ENCODE results near the gene DHX38.

The DHX38 gene

GRCh38 chr16:72083778-72084404 is 9.8 kb upstream of the DHX38 start:
- DNase-seq (ENCODE audit: low spot score), result no peak

- DNase-seq (ENCODE audit: low spot score), result no peak
These were observed 9.2 kb upstream of the DHX38 start for GRCh38 chr16:72084445-72084844.

DNA sequence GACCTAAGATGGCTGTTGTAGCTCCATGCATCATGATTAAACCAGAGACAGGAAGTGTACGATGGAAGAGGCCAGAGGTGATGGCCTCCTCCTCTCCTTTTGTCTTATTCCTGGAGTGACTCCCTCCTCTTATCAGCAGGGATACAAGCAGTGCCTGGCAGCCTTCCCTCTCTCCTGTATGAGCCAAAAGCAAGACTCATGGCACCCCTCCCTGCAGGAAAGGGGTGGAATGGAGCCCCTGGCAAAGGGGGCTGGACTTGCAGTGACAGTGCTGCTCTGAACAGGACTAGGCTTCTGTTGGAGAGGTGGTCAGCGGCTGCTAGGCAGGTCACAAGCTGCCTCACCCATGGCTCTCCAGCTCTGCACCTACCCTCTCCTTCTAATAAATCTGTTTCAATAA is 8.6 kb upstream of the DHX38 start:
- no peak for DNase-seq (ENCODE audit: low spot score)

- DNase-seq (ENCODE audit: low spot score), result no peak
These were observed 2.4 kb upstream of the DHX38 start for GRCh38 chr16:72091217-72091616.

DNA sequence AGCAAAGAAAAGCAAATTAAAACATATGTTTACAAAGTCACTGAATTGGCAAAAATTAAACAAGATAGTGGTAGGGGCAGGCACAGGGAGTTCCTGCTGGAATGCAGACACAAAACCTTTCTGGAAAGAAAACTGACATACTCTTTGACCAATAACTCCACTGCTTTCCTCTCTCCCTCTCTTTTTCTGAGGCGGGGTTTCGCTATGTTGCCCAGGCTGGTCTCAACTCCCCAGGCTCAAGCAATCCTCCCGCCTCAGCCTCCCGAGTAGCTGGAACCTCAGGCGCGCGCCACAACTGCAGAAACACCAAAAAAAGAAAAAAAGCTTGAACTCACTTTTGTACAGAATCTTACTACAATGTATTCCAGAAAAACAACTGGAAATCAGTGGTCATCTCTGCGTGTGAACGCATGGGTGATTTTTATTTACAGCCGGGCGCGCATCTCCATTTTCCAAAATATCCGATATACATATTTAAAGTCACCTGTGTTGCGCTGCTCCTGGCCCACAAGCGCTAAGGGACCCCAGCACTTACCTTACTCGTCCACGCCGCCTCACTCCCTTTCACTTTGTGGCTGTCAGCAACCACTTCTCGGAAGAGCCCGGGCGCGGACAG is 707 bp upstream of the DHX38 start:
- peak; percentile 43 for DNase-seq (ENCODE audit: low spot score)

DNA sequence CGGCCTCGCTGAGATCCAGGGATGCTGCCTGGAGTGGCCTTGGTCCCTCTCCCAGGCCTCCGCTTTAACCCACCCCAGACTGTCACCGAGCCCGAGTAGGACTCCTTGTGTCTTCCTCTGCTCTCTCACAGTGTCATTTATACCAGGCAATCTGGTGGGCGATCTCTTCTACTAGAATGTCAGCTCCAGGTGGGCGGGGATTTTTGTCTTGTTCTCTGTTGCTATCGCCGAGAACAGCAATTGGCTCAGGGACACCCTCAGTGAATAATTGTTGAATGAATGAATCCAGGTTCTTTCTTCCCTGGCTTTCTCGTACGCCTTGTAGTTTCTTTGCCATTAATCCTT is 591 bp downstream of the DHX38 start:
- DNase-seq (ENCODE audit: low spot score), result no peak

DNA sequence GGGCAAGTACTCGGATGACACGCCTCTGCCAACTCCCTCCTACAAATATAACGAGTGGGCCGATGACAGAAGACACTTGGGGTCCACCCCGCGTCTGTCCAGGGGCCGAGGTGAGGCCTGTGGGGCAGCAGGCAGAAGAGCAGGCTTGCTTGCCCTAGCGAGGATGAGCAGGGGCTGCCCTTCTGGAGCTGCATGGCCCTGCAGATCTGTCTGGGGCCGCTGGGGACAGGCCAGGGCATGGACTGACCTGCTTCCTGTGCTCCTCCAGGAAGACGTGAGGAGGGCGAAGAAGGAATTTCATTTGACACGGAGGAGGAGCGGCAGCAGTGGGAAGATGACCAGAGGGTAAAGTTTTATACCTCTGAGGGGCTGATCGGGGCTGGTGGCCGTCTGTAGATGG is 5.3 kb downstream of the DHX38 start:
- no peak for DNase-seq (ENCODE audit: low spot score)

DNA sequence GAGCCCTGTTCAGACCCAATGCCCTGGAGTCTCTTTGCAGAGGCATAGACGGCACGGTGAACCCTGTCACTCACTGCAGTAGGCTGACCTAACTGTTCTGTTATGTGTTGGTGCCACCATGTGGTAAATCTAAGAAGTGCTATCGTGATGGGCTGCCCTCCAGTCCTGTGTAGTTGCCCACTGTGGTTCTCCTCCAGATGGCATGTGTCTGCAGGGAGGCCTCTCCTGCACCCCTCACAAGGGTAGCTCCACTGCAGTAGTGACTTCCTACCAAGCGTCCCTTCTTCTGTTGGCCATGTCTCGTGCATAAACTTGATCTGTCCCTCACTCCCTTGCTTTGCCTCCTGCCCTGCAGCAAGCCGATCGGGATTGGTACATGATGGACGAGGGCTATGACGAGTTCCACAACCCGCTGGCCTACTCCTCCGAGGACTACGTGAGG is 5.8 kb downstream of the DHX38 start:
- DNase-seq (ENCODE audit: low spot score), result peak; percentile 62

DNA sequence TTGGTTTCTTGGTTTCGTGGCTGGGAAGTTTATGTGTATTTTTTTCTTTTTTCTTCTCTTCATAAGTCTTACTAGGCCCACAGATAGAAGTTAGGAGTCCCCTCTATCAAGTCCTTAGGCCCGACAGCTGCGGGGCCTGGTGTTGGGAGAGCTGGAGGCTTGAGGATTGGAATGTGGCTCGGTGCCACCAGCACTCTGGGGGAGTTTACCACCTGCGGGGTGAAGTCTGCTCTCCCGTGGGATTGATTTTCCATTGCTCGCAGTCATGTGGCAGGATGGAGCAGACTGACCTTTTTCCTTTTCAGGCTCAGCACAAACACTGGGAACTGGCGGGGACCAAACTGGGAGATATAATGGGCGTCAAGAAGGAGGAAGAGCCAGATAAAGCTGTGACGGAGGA is 7.5 kb downstream of the DHX38 start:
- no peak for DNase-seq (ENCODE audit: low spot score)

DNA sequence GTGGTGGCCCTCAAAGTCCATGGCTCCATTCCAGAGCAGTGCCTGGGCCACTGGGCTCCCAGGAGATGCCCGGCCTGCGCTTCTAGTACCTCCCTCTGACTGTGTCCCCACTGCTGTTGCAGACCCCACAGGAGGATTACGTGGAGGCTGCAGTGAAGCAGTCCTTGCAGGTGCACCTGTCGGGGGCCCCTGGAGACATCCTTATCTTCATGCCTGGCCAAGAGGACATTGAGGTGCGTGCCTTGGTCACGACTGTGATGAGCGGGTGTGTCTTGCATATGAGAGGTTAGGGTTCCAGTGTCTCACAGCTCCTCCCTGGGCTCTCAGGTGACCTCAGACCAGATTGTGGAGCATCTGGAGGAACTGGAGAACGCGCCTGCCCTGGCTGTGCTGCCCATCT is 11.3 kb downstream of the DHX38 start:
- DNase-seq (ENCODE audit: low spot score), result no peak

- DNase-seq (ENCODE audit: low spot score), result no peak
These were observed 12.3 kb downstream of the DHX38 start for GRCh38 chr16:72105978-72106377.

GRCh38 chr16:72107371-72107770 is 13.7 kb downstream of the DHX38 start:
- DNase-seq (ENCODE audit: low spot score), result no peak

DNA sequence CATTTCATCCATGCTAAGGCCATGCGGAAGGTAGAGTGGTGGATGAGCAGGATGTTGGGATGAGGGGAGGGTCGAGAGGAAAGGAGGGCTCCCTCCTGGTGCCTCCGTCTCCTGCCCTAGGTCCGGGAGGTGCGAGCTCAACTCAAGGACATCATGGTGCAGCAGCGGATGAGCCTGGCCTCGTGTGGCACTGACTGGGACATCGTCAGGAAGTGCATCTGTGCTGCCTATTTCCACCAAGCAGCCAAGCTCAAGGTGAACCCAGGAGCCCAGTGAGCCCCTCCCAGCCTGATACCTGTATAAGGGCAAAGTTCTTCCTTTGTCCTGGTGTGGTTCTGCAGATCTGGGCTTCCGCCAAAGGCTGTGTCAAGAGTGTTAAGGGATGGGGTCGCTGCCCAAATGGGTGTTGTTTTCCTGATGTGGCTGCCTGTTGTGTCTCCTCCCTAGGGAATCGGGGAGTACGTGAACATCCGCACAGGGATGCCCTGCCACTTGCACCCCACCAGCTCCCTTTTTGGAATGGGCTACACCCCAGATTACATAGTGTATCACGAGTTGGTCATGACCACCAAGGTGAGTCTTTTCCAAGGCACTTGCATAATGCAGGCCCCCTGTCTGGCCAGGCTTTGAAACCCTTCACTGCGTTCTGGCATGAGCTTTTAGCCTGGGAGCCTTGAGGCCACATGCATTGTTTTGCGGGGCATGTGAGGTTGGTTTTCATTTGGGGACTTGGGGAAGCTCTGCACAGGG is 14.9 kb downstream of the DHX38 start:
- no peak for DNase-seq (ENCODE audit: low spot score)

DNA sequence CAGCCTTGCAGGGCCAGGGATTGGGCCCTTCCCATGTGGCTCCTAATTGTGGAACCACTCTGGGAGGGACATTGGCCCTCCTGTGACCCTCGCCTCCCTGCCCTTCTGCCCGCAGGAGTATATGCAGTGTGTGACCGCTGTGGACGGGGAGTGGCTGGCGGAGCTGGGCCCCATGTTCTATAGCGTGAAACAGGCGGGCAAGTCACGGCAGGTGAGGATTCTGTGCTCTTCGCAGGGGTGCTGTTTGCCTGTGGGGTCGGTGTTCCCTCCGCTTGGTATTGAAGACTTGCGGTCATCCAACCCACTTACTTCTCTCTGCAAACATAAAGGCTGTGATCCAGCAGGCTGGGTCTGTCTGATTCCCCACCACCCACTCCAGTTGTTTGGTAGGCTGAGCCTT is 15.7 kb downstream of the DHX38 start:
- no peak for DNase-seq (ENCODE audit: low spot score)

DNA sequence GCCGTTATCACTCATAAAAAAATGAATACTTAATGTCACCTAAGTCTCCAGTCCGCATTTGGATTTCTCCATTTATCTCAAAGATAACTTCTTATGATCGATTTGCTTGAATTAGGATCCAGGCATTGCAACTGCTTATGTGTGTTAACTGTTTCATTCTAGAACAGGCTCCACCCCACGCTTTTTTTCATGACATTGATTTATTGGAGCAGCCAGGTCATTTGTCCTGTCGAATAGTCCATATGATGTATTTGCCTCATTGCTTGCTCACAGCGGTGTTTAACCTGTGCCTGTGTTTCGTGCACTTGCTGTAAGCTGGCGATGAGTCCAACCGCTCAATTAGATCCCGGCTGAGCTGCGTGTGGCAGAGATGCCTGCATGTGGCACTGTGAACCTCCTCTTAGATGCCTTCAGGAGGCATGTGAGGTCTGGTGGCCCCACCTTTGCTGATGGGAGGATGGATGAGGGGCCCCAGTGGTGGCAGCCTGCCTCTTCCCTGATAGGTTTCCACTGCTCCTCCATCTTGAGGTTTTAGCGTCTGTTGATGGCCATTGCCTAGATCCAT is 16.4 kb downstream of the DHX38 start:
- DNase-seq (ENCODE audit: low spot score), result no peak

DNA sequence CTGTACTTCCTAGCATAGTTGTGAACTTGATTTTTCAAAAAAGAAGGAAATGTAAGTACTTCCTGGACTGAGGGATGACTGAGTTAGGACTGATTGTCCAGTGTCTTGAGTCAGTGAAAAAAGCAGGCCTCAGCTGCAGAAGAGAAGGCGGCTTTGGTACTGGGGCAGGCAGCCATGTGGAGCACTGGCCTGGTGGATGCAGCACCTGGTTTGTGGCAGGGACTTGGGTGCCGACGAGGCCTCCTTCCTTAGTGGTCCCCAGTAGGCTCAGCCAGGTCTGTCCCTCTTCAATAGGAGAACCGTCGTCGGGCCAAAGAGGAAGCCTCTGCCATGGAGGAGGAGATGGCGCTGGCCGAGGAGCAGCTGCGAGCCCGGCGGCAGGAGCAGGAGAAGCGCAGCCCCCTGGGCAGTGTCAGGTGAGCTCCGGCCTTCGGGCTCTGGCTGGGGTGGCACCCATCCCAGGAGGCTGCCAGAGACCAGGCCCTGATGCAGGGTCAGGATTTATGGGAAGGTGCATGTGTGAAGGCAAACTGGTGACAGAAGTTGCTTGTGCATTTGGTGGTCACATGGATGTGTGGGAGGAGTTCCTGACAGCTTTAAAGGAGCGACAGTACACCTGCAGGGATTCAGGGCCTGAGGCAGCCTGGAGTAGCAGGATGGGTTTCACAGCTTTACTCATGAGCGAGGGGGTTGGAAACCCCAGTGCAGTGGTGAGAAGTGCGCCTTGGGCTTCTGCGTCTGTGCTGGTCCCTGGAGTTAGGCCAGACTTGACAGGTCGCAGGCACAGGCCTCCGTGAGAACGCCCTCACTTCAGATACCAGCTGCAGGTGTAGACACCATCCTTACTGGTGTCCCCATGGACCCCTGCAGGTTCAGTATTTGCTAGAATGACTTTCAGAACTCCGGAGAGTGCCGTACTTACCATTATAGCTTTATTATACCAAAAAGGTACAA is 17.3 kb downstream of the DHX38 start:
- DNase-seq (ENCODE audit: low spot score), result no peak

DNA sequence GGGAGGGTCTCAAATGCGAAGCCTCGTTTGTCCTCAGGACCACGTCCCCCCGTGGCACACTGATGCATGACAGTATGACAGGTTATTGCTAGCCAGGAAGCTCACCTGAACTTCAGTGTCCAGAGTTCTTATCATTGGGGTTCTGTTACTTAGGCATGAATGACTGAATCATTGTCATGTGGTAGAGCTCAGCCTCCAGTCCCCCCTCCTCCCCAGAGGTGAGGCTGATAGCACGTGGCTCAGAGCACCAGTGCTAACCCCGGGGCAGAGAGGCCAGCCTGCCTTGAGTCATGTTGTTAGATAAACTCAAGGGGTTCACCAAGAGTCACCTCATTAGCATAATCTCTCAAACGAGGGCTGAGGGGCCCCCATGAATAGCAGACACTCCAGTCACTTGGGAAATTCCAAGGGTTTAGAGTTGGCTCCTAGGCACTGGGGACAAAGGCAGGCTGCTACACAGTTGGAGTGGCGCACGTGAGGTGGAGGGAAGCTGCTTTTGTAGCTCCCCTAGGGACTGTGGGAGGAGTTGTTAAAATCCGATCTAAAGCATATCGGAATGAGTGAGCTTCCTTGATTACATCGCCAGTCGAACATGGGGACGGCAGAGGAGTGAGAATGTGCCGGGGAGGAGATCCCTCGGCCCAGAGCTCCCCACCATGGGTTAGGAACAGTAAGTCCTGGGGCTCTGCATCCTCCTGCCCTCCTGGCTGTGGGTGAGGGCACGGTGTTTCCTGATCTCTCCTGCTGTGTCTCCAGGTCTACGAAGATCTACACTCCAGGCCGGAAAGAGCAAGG is 18.2 kb downstream of the DHX38 start:
- no peak for DNase-seq (ENCODE audit: low spot score)

- DNase-seq (ENCODE audit: low spot score), result no peak
These were observed 18.8 kb downstream of the DHX38 start for GRCh38 chr16:72112452-72112792.

GRCh38 chr16:72112906-72113615 is 19.4 kb downstream of the DHX38 start:
- no peak for DNase-seq (ENCODE audit: low spot score)

GRCh38 chr16:72113616-72113945 is 19.9 kb downstream of the DHX38 start:
- DNase-seq (ENCODE audit: low spot score), result no peak
